Measurements from ENCODE around the gene DICER1. TPM values are rescaled to one million over a fixed set of nuclear protein-coding genes. Genes with fewer than 3 reads are reported as not detected.

Gene DICER1
- total and polyA plus RNA-seq, 2 experiments from 2014 or later = 21.4 to 59.2 TPM

GRCh38 chr14:95127531-95127911 lies 29.8 kb downstream of the DICER1 start:
- Histone ChIP-seq H3K27ac (ENCODE audit: low read depth) (no peak overlapping the region), H3K9me2 (ENCODE audit: insufficient read depth) (no peaks in the 10 kb centered on the region), H3F3A (replicated peaks; ENCODE audit: low read depth) (no peaks in the 10 kb centered on the region), H3K4me1 (ENCODE audit: insufficient read depth) (peaks cover 18% of the 10 kb centered on the region), H2AFZ (no peak overlapping the region), H3K79me2 (replicated peaks; ENCODE audit: insufficient read depth) (peaks cover 16% of the 10 kb centered on the region), H4K20me1 (replicated peaks; ENCODE audit: insufficient read depth) (0 out of 2 replicates have a peak, but pooled peaks cover 3% of the 10 kb centered on the region), H3K4me3 (no peak overlapping the region), H3K36me3 (ENCODE audit: insufficient read depth) (peaks cover 7% of the 10 kb centered on the region), H3K27me3 (ENCODE audit: insufficient read depth) (no peaks in the 10 kb centered on the region), H3K4me2 (no peak overlapping the region)
- H3K36me3 Mint-ChIP-seq (ENCODE audit: low read depth) = peaks cover 38% of the 10 kb centered on the region
- ATAC-seq (no peak), DNase-seq (ENCODE audit: low spot score) (no peak)
- TF ChIP-seq, protein P1, sequence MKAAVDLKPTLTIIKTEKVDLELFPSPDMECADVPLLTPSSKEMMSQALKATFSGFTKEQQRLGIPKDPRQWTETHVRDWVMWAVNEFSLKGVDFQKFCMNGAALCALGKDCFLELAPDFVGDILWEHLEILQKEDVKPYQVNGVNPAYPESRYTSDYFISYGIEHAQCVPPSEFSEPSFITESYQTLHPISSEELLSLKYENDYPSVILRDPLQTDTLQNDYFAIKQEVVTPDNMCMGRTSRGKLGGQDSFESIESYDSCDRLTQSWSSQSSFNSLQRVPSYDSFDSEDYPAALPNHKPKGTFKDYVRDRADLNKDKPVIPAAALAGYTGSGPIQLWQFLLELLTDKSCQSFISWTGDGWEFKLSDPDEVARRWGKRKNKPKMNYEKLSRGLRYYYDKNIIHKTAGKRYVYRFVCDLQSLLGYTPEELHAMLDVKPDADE (IDR thresholded peaks at IDR 0.05) = no peak
- TF ChIP-seq CREB1 (CRISPR knock-in tag; IDR thresholded peaks at IDR 0.05; ENCODE audit: low read depth) = no peak
- no peak for TF ChIP-seq STAT1 (IDR thresholded peaks at IDR 0.05; ENCODE audit: unreplicated experiment)
- TF ChIP-seq POLR2AphosphoS5 (IDR thresholded peaks at IDR 0.05; ENCODE audit: low read depth) = no peak
- TF ChIP-seq CTCF (conservative IDR thresholded peaks at IDR 0.05; ENCODE audit: low read depth in 2 of 2) = no peak
- TF ChIP-seq JUNB (IDR thresholded peaks at IDR 0.05; ENCODE audit: unreplicated experiment) = no peak
- no peak for TF ChIP-seq EZH2 (IDR thresholded peaks at IDR 0.05; ENCODE audit: low read depth, unreplicated experiment)
- TF ChIP-seq ZNF114 (CRISPR knock-in tag; IDR thresholded peaks at IDR 0.05) = no peak
- no peak for TF ChIP-seq ZNF331 (CRISPR knock-in tag; IDR thresholded peaks at IDR 0.05; ENCODE audit: low read depth)
- no peak for TF ChIP-seq NANOG (IDR thresholded peaks at IDR 0.05; ENCODE audit: borderline replicate concordance)
- no peak for TF ChIP-seq REST (IDR thresholded peaks at IDR 0.05; ENCODE audit: unreplicated experiment)
- TF ChIP-seq EZH2phosphoT487 (IDR thresholded peaks at IDR 0.05; ENCODE audit: unreplicated experiment) = no peak
- no peak for TF ChIP-seq ZNF462 (CRISPR knock-in tag; IDR thresholded peaks at IDR 0.05)
- H3K4me1 Mint-ChIP-seq = peaks cover 37% of the 10 kb centered on the region
- no peaks in the 10 kb centered on the region for H3K9me3 Mint-ChIP-seq
- no peaks in the 10 kb centered on the region for H3K27me3 Mint-ChIP-seq (ENCODE audit: insufficient read depth, low read depth, poor library complexity)
- H3K4me3 Mint-ChIP-seq = no peak overlapping the region
- no peak overlapping the region for H3K27ac Mint-ChIP-seq
